ENCODE data around the gene FAM83F. TPM values are rescaled to one million over a fixed set of nuclear protein-coding genes. Genes with fewer than 3 reads are reported as not detected.
"Not testable (repeated sequence)": the region's sequence is repeated elsewhere in the genome, so short reads cannot be mapped to it uniquely, and the experiment has no call there.

FAM83F gene
- total RNA-seq, 3 donors from 2014 or later, result 15.8 to 48.0 (median 35.0) TPM

- no peak for ATAC-seq
- no peak for DNase-seq
- TF ChIP-seq CTCF (IDR thresholded peaks at IDR 0.05), result no peak
- Histone ChIP-seq H3K4me1 (ENCODE audit: low read depth) (no peaks in the 10 kb centered on the region), H3K9me3 (no peaks in the 10 kb centered on the region), H3K36me3 (ENCODE audit: low read depth) (no peaks in the 10 kb centered on the region), H3K4me3 (no peak overlapping the region)
- intact Hi-C loops (cut with DNase I, micrococcal nuclease), result no loop called here
These were observed 44.6 kb upstream of the FAM83F start for GRCh38 chr22:39949964-39950737.

GRCh38 chr22:39951603-39952293 is 43.0 kb upstream of the FAM83F start:
- H3K4me1 ChIP-seq (ENCODE audit: low read depth); H3K4me3 ChIP-seq; H3K9me3 ChIP-seq; DNase-seq; intact Hi-C loops (cut with DNase I, micrococcal nuclease); ATAC-seq; H3K36me3 ChIP-seq (ENCODE audit: low read depth): not testable (repeated sequence)

GRCh38 chr22:39952347-39952746 is 42.4 kb upstream of the FAM83F start:
- DNase-seq, result no peak
- Histone ChIP-seq H3K36me3 (ENCODE audit: low read depth) (no peaks in the 10 kb centered on the region), H3K9me3 (no peaks in the 10 kb centered on the region), H3K4me1 (ENCODE audit: low read depth) (no peaks in the 10 kb centered on the region), H3K4me3 (no peak overlapping the region)
- no peak for TF ChIP-seq CTCF (IDR thresholded peaks at IDR 0.05)
- intact Hi-C loops (cut with DNase I, micrococcal nuclease), result no loop called here
- no peak for ATAC-seq

GRCh38 chr22:39953101-39953500 is 41.7 kb upstream of the FAM83F start:
- ATAC-seq (no peak), DNase-seq (no peak)
- no peaks in the 10 kb centered on the region for H3K4me1 ChIP-seq (ENCODE audit: low read depth)
- no peak overlapping the region for H3K4me3 ChIP-seq
- H3K36me3 ChIP-seq (ENCODE audit: low read depth), result no peaks in the 10 kb centered on the region
- intact Hi-C loops (cut with DNase I, micrococcal nuclease), result no loop called here
- no peaks in the 10 kb centered on the region for H3K9me3 ChIP-seq
- TF ChIP-seq CTCF (IDR thresholded peaks at IDR 0.05), result no peak

- H3K4me3 ChIP-seq, result no peak overlapping the region
- ATAC-seq, result no peak
- intact Hi-C loops (cut with DNase I, micrococcal nuclease), result no loop called here
- H3K36me3 ChIP-seq (ENCODE audit: low read depth), result no peaks in the 10 kb centered on the region
- no peaks in the 10 kb centered on the region for H3K9me3 ChIP-seq
- DNase-seq, result no peak
- H3K4me1 ChIP-seq (ENCODE audit: low read depth), result no peaks in the 10 kb centered on the region
- TF ChIP-seq CTCF (IDR thresholded peaks at IDR 0.05), result no peak
These were observed 40.1 kb upstream of the FAM83F start for GRCh38 chr22:39954584-39955055.

GRCh38 chr22:39955675-39956074 is 39.1 kb upstream of the FAM83F start:
- Histone ChIP-seq H3K9me3 (no peaks in the 10 kb centered on the region), H3K4me3 (no peak overlapping the region), H3K4me1 (ENCODE audit: low read depth) (no peaks in the 10 kb centered on the region), H3K36me3 (ENCODE audit: low read depth) (no peaks in the 10 kb centered on the region)
- no peak for DNase-seq
- intact Hi-C loops (cut with DNase I, micrococcal nuclease), result no loop called here
- ATAC-seq, result no peak
- TF ChIP-seq CTCF (IDR thresholded peaks at IDR 0.05), result no peak

Measured in mucosa of descending colon (tissue), 3 donors.